Transverse colon (tissue), 3 donors: Measurements from ENCODE around the gene HOXA2.

ENCODE experiments used
- CTCF ChIP-seq, 5 experiments: fragments of 200-600 bp in 3 of 5; fragments of 450-650 bp in 2 of 5; sonication (generic) in 3 of 5; IDR thresholded peaks; 1 replicate in 2 of 5; 2 replicates in 3 of 5; pipeline ENCODE4 v1.5.1; 2016 to 2017; ENCODE audit warnings: antibody characterized with exemption in 5 of 5, inconsistent platforms in 3 of 5, mild to moderate bottlenecking in 2 of 5, moderate library complexity in 1 of 5
- POLR2A ChIP-seq: fragments of 450-650 bp; IDR thresholded peaks from one replicate; pipeline ENCODE4 v1.6.1; 2016; ENCODE audit warnings: antibody characterized with exemption, mild to moderate bottlenecking, moderate library complexity

GRCh38 chr7:27111042-27111750, 8.7 kb upstream of the HOXA2 start:
- no peak for TF ChIP-seq CTCF (IDR thresholded peaks at IDR 0.05)
- TF ChIP-seq POLR2A, result no peak
